Heart left ventricle (tissue), 13 donors: ENCODE results near the gene TAF6.

Experiments used
- POLR2A ChIP-seq, 2 donors: fragments of 450-650 bp; IDR thresholded peaks; one replicate each; pipeline ENCODE4 v1.6.1; 2017; ENCODE audit warnings: antibody characterized with exemption in 2 of 2, mild to moderate bottlenecking in 2 of 2, moderate library complexity in 2 of 2
- TF ChIP-seq, protein P1 (sequence below), 12 donors: fragments of 200-600 bp; sonication (generic) in 4 of 12; IDR thresholded peaks; one replicate each; pipeline versions ENCODE4 v1.5.0 to v1.8.0; 2018 to 2022; ENCODE audit warnings: antibody characterized with exemption in 12 of 12, mild to moderate bottlenecking in 5 of 12
- donor health status: ischemic (EF 13 %, LVEDD 7.1; RV severe dilation, severe dysfunction).
- donor health status: DM: no; HTN: yes; CAD: no.
- donor health status: DM: no; HTN: no; CAD: no.
- donor health status: ischemic (EF 25% LVEDD 6.9; RV normal size, moderate dysfunction).
- donor health status: ischemic (EF 25% LVEDD 5.7; RV mildly dilated, moderate dysfunction).
- donor health status: ischemic (EF 35%, LVEDD 5.7; RV mildly dilated, moderate dysfunction).
- donor health status: nonischemic (EF 11% LVEDD 7.7; RV severe dilation, severe dysfunction).
- donor health status: DM: yes; HTN: yes; CAD: no.
- donor health status: PGD.
- donor health status: ischemic (EF 29% LVEDD 5.4; RV normal size, mild dysfunction).
- donor health status: nonischemic (EF 23%, LVEDD 6.1; RV moderate dilation, normal function).

DNA sequence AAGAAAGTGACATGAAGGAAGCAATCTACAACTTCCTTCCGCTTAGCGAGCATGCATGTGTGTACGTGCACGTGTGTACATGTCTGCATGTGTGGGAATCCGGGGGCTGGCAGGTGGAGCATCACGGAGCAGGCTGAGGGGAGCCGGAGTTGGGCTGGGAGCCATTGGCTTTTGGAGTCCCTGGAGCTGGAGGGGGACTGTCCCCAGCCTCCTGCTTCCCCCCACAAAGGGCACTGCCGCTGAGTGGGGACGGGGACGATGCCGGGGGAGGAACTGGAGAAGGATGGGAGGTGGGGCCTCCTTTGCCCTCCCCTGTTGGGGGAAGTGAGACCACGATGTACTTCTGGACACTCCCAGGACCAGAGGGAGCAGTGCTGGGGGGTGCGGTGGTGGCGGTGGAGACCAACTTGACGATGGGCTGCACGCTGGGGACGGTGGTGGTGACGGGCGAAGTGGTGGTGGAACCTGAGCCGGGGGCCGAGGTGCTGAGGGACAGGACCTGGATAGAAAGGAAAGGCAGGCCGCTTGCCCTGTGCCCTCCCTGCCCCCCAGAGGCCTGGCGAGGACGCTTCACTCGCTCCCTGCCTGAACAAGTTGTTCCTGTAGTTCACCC, 11.9 kb downstream of the TAF6 start:
- TF ChIP-seq, protein P1, sequence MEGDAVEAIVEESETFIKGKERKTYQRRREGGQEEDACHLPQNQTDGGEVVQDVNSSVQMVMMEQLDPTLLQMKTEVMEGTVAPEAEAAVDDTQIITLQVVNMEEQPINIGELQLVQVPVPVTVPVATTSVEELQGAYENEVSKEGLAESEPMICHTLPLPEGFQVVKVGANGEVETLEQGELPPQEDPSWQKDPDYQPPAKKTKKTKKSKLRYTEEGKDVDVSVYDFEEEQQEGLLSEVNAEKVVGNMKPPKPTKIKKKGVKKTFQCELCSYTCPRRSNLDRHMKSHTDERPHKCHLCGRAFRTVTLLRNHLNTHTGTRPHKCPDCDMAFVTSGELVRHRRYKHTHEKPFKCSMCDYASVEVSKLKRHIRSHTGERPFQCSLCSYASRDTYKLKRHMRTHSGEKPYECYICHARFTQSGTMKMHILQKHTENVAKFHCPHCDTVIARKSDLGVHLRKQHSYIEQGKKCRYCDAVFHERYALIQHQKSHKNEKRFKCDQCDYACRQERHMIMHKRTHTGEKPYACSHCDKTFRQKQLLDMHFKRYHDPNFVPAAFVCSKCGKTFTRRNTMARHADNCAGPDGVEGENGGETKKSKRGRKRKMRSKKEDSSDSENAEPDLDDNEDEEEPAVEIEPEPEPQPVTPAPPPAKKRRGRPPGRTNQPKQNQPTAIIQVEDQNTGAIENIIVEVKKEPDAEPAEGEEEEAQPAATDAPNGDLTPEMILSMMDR (IDR thresholded peaks at IDR 0.05): no peak
- no peak for TF ChIP-seq POLR2A (IDR thresholded peaks at IDR 0.05)
